GM12873 (cell line): ENCODE results near the gene TMX1.
A peak's percentile ranks its signal among the peaks of the same experiment; 100 is the strongest.

ENCODE experiments used
- TF ChIP-seq, protein P1 (sequence below): IDR thresholded peaks from 2 replicates; pipeline ENCODE4 v1.5.1; 2012; ENCODE audit warnings: low read depth, mild to moderate bottlenecking, moderate library complexity, low read length, control low read depth; ENCODE audit not compliant: insufficient read depth; ENCODE audit errors: missing control alignments

The TMX1 gene

GRCh38 chr14:51207621-51208020 lies 32.4 kb upstream of the TMX1 start:
- TF ChIP-seq, protein P1, sequence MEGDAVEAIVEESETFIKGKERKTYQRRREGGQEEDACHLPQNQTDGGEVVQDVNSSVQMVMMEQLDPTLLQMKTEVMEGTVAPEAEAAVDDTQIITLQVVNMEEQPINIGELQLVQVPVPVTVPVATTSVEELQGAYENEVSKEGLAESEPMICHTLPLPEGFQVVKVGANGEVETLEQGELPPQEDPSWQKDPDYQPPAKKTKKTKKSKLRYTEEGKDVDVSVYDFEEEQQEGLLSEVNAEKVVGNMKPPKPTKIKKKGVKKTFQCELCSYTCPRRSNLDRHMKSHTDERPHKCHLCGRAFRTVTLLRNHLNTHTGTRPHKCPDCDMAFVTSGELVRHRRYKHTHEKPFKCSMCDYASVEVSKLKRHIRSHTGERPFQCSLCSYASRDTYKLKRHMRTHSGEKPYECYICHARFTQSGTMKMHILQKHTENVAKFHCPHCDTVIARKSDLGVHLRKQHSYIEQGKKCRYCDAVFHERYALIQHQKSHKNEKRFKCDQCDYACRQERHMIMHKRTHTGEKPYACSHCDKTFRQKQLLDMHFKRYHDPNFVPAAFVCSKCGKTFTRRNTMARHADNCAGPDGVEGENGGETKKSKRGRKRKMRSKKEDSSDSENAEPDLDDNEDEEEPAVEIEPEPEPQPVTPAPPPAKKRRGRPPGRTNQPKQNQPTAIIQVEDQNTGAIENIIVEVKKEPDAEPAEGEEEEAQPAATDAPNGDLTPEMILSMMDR: no peak

DNA sequence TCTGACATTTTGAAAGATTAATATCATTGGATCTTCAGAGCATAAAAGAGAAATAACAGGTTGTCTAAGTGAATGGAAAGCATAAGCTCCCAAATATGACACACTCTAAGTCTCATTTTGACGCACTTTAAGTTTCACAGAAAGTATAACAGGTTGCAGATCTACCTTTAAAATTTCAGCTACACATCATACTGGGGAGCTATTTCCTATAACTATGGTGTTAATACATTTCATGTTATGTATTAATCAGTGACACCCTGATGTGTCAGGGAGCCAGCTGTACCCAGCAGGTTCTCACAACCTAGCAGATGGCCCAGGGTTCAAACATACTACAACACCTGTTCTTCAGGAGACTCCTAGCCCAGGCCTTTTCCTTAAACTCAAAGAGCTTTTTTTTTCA lies 31.1 kb upstream of the TMX1 start:
- TF ChIP-seq, protein P1: no peak

- TF ChIP-seq, protein P1: no peak
These were observed 30.6 kb upstream of the TMX1 start for GRCh38 chr14:51209457-51209856.

GRCh38 chr14:51210594-51210993 lies 29.5 kb upstream of the TMX1 start:
- TF ChIP-seq, protein P1: no peak

GRCh38 chr14:51211149-51211548 lies 28.9 kb upstream of the TMX1 start:
- TF ChIP-seq, protein P1: no peak

DNA sequence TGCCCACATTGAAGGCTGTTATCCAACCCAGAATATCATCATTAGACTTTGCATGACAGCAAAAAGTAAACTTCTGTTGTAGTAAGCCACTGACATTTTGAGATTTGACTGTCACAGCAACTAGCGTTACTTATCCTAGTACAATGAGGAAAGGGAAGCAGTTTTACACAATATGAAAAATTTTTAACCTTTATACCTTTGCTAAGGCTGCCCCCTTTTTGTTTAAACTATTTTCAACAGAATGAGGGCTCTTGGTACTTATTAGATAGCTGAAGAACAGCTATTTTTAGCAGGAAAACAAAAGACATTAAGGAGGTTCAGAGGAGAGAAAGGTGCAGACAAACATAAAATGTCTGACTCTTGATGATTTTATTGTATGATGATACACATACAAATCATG lies 23.4 kb upstream of the TMX1 start:
- TF ChIP-seq, protein P1: no peak

DNA sequence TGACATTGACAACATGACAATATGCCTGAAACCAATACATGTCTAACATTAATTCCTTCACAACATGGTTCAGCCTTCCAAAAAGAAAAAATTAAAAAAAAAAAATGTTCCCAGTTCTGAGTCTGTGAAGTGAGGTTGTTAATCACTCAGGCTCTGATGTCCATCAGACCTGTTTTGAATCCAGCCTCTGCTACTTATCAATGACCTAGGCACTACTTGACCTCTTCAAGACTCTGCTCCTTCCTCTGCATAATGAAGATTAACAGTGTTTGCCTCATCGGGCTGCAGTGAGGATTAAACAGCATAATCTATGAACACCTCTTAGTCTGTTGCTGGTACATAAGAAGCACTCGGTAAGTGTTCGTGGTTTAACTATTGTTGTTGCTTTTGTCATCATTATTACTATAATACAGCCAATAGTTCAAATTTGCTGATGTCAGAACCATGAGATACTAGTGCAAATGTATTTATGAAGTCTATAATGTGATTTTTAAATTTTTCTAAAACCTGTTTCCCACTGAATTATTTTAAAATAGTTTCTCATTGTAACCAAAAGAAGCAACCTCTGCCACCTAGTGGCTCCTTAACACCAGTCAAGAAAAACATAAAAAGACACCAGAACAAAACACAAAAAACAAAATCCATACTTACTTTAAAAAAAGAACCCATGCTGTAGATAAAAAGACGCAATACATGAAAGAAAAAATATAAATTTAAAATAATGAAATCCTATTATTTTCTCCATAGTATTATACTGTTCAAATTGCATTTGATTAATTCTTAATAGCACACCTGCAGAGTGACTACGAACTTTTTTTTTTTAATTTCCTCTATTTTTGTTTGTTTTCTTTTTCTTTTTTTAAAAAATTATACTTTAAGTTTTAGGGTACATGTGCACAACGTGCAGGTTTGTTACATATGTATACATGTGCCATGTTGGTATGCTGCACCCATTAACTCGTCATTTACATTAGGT lies 20.3 kb upstream of the TMX1 start:
- TF ChIP-seq, protein P1: peak; percentile 50
